Measurements from ENCODE around the gene DYNC1I1.

DYNC1I1 gene

GRCh38 chr7:96090756-96091155, 318.4 kb downstream of the DYNC1I1 start:
- H2AFZ ChIP-seq (ENCODE audit: low read length) = no peak overlapping the region
- H4K20me1 ChIP-seq (ENCODE audit: insufficient read depth, low read length, poor library complexity, severe bottlenecking) = no peaks in the 10 kb centered on the region
- H3K9ac ChIP-seq (ENCODE audit: low read depth, low read length, poor library complexity, severe bottlenecking) = no peak overlapping the region
- TF ChIP-seq EZH2phosphoT487 (IDR thresholded peaks at IDR 0.05; ENCODE audit: borderline replicate concordance) (no peak), CTCF (conservative IDR thresholded peaks at IDR 0.05; ENCODE audit: low read length) (no peak)
- H3K36me3 ChIP-seq (ENCODE audit: insufficient read depth, low read length) = no peaks in the 10 kb centered on the region
- H3K9me2 ChIP-seq (replicated peaks; ENCODE audit: low read depth, low read length) = no peaks in the 10 kb centered on the region
- H3K4me2 ChIP-seq (ENCODE audit: low read depth, low read length, poor library complexity, severe bottlenecking) = no peak overlapping the region
- H3K4me3 ChIP-seq (ENCODE audit: low read length, poor library complexity, severe bottlenecking) = no peak overlapping the region
- no peaks in the 10 kb centered on the region for H3K79me2 ChIP-seq (ENCODE audit: insufficient read depth, low read length)
- H3F3A ChIP-seq (ENCODE audit: low read depth) = no peaks in the 10 kb centered on the region
- no peaks in the 10 kb centered on the region for H3K27me3 ChIP-seq (ENCODE audit: insufficient read depth, low read length, poor library complexity, severe bottlenecking)
- H3K4me1 ChIP-seq (ENCODE audit: insufficient read depth, low read length, poor library complexity, severe bottlenecking) = no peaks in the 10 kb centered on the region
- no peaks in the 10 kb centered on the region for H3K9me3 ChIP-seq (ENCODE audit: insufficient read depth, low read depth, low read length)

GRCh38 chr7:96093435-96093834, 321.1 kb downstream of the DYNC1I1 start:
- no peaks in the 10 kb centered on the region for H4K20me1 ChIP-seq (ENCODE audit: insufficient read depth, low read length, poor library complexity, severe bottlenecking)
- H3F3A ChIP-seq (ENCODE audit: low read depth) = no peaks in the 10 kb centered on the region
- H3K4me2 ChIP-seq (ENCODE audit: low read depth, low read length, poor library complexity, severe bottlenecking) = no peak overlapping the region
- no peaks in the 10 kb centered on the region for H3K9me3 ChIP-seq (ENCODE audit: insufficient read depth, low read depth, low read length)
- no peak for TF ChIP-seq CTCF (conservative IDR thresholded peaks at IDR 0.05; ENCODE audit: low read length)
- TF ChIP-seq EZH2phosphoT487 (IDR thresholded peaks at IDR 0.05; ENCODE audit: borderline replicate concordance) = no peak
- H3K9ac ChIP-seq (ENCODE audit: low read depth, low read length, poor library complexity, severe bottlenecking) = no peak overlapping the region
- no peak overlapping the region for H2AFZ ChIP-seq (ENCODE audit: low read length)
- H3K4me1 ChIP-seq (ENCODE audit: insufficient read depth, low read length, poor library complexity, severe bottlenecking) = no peaks in the 10 kb centered on the region
- no peaks in the 10 kb centered on the region for H3K27me3 ChIP-seq (ENCODE audit: insufficient read depth, low read length, poor library complexity, severe bottlenecking)
- H3K4me3 ChIP-seq (ENCODE audit: low read length, poor library complexity, severe bottlenecking) = no peak overlapping the region
- no peaks in the 10 kb centered on the region for H3K36me3 ChIP-seq (ENCODE audit: insufficient read depth, low read length)
- H3K9me2 ChIP-seq (replicated peaks; ENCODE audit: low read depth, low read length) = no peaks in the 10 kb centered on the region
- H3K79me2 ChIP-seq (ENCODE audit: insufficient read depth, low read length) = no peaks in the 10 kb centered on the region

- Histone ChIP-seq H3K4me1 (ENCODE audit: insufficient read depth, low read length, poor library complexity, severe bottlenecking) (peaks cover 9% of the 10 kb centered on the region), H3F3A (ENCODE audit: low read depth) (no peaks in the 10 kb centered on the region), H3K4me3 (ENCODE audit: low read length, poor library complexity, severe bottlenecking) (no peak overlapping the region), H3K79me2 (ENCODE audit: insufficient read depth, low read length) (no peaks in the 10 kb centered on the region), H2AFZ (ENCODE audit: low read length) (no peak overlapping the region), H3K9me3 (ENCODE audit: insufficient read depth, low read depth, low read length) (no peaks in the 10 kb centered on the region), H3K9me2 (replicated peaks; ENCODE audit: low read depth, low read length) (no peaks in the 10 kb centered on the region), H3K4me2 (ENCODE audit: low read depth, low read length, poor library complexity, severe bottlenecking) (no peak overlapping the region), H3K27me3 (ENCODE audit: insufficient read depth, low read length, poor library complexity, severe bottlenecking) (peaks cover 6% of the 10 kb centered on the region), H3K9ac (ENCODE audit: low read depth, low read length, poor library complexity, severe bottlenecking) (no peak overlapping the region), H4K20me1 (ENCODE audit: insufficient read depth, low read length, poor library complexity, severe bottlenecking) (no peaks in the 10 kb centered on the region), H3K36me3 (ENCODE audit: insufficient read depth, low read length) (no peaks in the 10 kb centered on the region)
- TF ChIP-seq CTCF (conservative IDR thresholded peaks at IDR 0.05; ENCODE audit: low read length) (no peak), EZH2phosphoT487 (IDR thresholded peaks at IDR 0.05; ENCODE audit: borderline replicate concordance) (no peak)
Observed at GRCh38 chr7:96097835-96098234, 325.5 kb downstream of the DYNC1I1 start.

Data from Loucy (cell line).